Erythroblast (primary cell): ENCODE results near the gene NFATC2IP.
A peak's percentile ranks its signal among the peaks of the same experiment; 100 is the strongest.
"Not testable (repeated sequence)": the region's sequence is repeated elsewhere in the genome, so short reads cannot be mapped to it uniquely, and the experiment has no call there.

Experiments used
- DNase-seq, 2 experiments: peaks; one replicate each; lab custom pipeline; 2025; lab: John Stamatoyannopoulos, UW
- GATA1 ChIP-seq: IDR thresholded peaks from 2 replicates; pipeline ENCODE4 v1.6.1; 2011; ENCODE audit warnings: low read depth, mild to moderate bottlenecking, control low read depth, low read length, moderate library complexity
- POLR2A ChIP-seq: IDR thresholded peaks from 2 replicates; pipeline ENCODE4 v1.6.1; 2011; ENCODE audit warnings: mild to moderate bottlenecking, low read length

The NFATC2IP gene

GRCh38 chr16:28917095-28917494, 33.6 kb upstream of the NFATC2IP start:
- no peak for DNase-seq
- no peak for TF ChIP-seq POLR2A
- no peak for TF ChIP-seq GATA1

GRCh38 chr16:28918698-28919097, 32.0 kb upstream of the NFATC2IP start:
- DNase-seq = no peak
- no peak for TF ChIP-seq GATA1
- no peak for TF ChIP-seq POLR2A

GRCh38 chr16:28923231-28923587, 27.5 kb upstream of the NFATC2IP start:
- TF ChIP-seq POLR2A (no peak), GATA1 (no peak)
- DNase-seq = no peak

- TF ChIP-seq POLR2A = no peak
- no peak for TF ChIP-seq GATA1
- DNase-seq = no peak
Measured at GRCh38 chr16:28923652-28924398, 26.9 kb upstream of the NFATC2IP start.

DNA sequence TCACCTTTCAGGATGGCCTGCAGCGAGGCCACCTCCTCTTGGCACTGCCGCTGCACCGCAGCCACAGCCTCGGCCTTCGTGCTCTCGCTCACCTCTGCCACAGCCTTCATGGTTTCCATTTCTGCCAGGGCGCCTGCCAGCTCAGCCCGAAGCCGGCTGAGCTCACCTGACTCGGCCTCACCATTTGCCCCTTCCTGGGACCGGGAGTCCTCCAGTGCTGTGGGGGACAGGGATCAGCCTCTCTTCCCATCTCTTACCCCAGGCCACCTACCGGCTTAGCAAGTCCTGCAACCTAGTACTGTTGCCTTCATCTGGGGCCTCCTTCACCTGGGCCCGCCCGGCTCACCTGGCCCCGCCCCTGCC, 26.4 kb upstream of the NFATC2IP start:
- no peak for TF ChIP-seq GATA1
- no peak for TF ChIP-seq POLR2A
- DNase-seq = no peak

GRCh38 chr16:28924762-28925385, 25.9 kb upstream of the NFATC2IP start, which contains the start of gene RABEP2:
RABEP2 (minus strand) TSS chr16:28925238; CDS start chr16:28925163, 75 bp downstream.
- TF ChIP-seq POLR2A = no peak
- no peak for TF ChIP-seq GATA1
- peak; percentile 90 to 94 for DNase-seq

DNA sequence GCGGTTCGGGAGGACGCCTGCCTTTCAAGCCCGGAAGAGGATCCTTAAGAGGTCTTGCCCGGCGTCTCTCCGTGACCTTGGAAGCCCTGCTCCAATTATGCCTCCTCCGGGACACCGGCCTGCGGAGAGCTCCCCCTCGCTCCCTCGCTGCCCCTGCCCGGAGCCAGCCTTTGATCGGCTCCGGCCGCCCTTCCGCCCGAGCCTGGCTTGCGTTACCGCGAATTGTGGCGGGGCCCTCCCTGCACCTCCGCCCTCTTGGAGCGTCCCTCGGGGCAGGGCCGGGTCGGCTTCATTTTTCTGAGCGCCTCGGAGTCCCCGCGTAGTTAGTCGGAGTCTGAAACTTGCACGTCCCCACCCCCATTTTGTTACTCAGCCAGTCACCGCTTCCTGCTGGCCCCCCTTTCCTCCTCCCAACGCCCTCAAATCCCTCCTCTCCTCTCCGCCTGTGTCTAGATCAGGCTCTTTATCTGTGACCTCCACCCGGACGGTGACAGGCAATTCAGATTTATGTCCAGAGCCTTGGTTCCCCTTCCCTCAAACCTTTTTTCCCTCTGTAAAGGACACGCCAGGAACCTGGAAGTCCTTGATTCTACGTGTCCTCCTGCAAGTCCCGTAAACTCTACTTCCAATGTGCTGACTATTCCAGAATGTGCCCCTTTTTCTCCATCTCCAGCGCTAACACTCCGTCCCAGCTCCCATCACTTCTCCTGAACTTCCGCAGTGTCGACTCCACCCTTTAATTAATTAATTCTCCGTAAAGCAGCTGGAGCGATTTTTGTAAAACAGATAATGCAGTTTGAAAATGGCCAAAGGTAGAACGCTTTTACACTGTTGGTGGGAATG, 25.1 kb upstream of the NFATC2IP start:
- TF ChIP-seq GATA1 (no peak), POLR2A (no peak)
- peak; percentile 84 to 89 for DNase-seq

DNA sequence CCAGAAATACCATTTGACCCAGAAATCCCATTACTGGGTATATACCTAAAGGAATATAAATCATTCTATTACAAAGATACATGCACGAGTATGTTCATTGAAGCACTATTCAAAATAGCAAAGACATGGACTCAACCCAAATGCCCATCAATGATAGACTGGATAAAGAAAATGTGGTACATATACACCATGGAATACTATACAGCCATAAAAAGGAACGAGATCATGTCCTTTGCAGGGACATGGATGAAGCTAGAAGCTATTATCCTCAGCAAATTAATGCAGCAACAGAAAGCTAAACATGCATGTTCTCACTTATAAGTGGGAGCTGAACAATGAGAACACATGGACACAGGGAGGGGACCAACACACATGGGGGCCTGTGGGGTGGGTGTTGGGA, 24.5 kb upstream of the NFATC2IP start:
- DNase-seq = not testable (repeated sequence)

DNA sequence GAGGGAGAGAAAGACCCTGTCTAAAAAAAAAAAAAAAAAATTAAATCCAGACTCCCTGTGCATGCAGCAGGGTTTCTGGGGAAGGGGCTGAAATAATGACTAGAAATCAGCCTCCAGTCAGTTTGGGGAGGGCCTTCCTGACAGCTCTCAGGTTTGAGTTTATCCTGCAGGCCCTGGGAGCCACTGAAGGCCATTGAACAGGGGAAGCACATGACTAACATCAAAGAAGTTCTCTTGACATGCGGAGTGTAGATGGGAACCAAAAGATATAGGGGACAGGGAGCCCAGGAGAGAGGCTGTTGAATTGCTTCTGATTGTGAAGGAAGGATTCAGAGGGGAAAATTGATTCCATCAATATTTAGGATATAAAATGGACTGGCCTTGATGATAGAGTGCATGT, 22.9 kb upstream of the NFATC2IP start:
- no peak for DNase-seq
- TF ChIP-seq POLR2A = no peak
- no peak for TF ChIP-seq GATA1

GRCh38 chr16:28930203-28930602, 20.5 kb upstream of the NFATC2IP start:
- TF ChIP-seq POLR2A (no peak), GATA1 (no peak)
- no peak for DNase-seq

- TF ChIP-seq POLR2A (no peak), GATA1 (no peak)
Measured at GRCh38 chr16:28930652-28931051, 20.1 kb upstream of the NFATC2IP start.

GRCh38 chr16:28931801-28932225, 18.9 kb upstream of the NFATC2IP start, which contains the start of gene CD19:
CD19 (plus strand) TSS chr16:28931971; CDS start chr16:28932001, 30 bp downstream.
- DNase-seq = no peak
- TF ChIP-seq POLR2A = no peak
- no peak for TF ChIP-seq GATA1

More at GRCh38 chr16:28930652-28931051, 20.1 kb upstream of the NFATC2IP start:
- DNase-seq = no peak

DNA sequence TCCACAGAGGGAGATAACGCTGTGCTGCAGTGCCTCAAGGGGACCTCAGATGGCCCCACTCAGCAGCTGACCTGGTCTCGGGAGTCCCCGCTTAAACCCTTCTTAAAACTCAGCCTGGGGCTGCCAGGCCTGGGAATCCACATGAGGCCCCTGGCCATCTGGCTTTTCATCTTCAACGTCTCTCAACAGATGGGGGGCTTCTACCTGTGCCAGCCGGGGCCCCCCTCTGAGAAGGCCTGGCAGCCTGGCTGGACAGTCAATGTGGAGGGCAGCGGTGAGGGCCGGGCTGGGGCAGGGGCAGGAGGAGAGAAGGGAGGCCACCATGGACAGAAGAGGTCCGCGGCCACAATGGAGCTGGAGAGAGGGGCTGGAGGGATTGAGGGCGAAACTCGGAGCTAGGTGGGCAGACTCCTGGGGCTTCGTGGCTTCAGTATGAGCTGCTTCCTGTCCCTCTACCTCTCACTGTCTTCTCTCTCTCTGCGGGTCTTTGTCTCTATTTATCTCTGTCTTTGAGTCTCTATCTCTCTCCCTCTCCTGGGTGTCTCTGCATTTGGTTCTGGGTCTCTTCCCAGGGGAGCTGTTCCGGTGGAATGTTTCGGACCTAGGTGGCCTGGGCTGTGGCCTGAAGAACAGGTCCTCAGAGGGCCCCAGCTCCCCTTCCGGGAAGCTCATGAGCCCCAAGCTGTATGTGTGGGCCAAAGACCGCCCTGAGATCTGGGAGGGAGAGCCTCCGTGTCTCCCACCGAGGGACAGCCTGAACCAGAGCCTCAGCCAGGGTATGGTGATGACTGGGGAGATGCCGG, 18.2 kb upstream of the NFATC2IP start:
- DNase-seq = no peak
- TF ChIP-seq GATA1 = no peak
- TF ChIP-seq POLR2A = no peak

GRCh38 chr16:28933171-28933570, 17.6 kb upstream of the NFATC2IP start:
- no peak for DNase-seq
- no peak for TF ChIP-seq POLR2A
- no peak for TF ChIP-seq GATA1

DNA sequence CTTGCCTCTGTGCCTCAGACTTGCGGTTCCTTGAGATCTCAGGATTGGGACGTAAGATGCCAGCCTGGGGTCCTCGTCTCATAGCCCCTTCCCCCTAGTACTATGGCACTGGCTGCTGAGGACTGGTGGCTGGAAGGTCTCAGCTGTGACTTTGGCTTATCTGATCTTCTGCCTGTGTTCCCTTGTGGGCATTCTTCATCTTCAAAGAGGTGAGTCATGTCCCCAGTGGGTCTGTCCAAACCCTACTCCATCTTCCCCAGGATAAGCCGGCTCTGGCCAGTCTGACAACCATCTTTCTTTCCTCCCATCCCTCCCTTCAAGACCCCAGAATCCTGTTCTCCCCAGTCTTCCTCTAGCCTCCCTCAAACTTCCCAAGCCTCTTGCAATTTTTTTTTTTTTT, 15.4 kb upstream of the NFATC2IP start:
- TF ChIP-seq POLR2A (no peak), GATA1 (no peak)
- DNase-seq = no peak
